ENCODE measurements around the gene RIC1. TPM values are rescaled to one million over a fixed set of nuclear protein-coding genes. Genes with fewer than 3 reads are reported as not detected.

The RIC1 gene
- total and polyA plus RNA-seq, 2 of the 8 experiments (the other 6 are each of a cell fraction or from before 2014, with no cell fraction given): 10.7 to 24.5 TPM

GRCh38 chr9:5698004-5698403 lies 69.1 kb downstream of the RIC1 start:
- Histone ChIP-seq H3K27ac (ENCODE audit: low read depth, low read length) (no peak overlapping the region), H2BK120ac (replicated peaks; ENCODE audit: low read depth, low read length) (no peak overlapping the region), H2AK5ac (ENCODE audit: low read depth, low read length) (no peak overlapping the region), H2AFZ (ENCODE audit: low read length) (no peak overlapping the region), H3K18ac (ENCODE audit: extremely low read depth, low read length) (no peak overlapping the region), H2BK15ac (ENCODE audit: low read length) (no peak overlapping the region), H3K9me3 (ENCODE audit: insufficient read depth in 2 of 2, low read depth in 1 of 2, low read length in 1 of 2) (no peaks in the 10 kb centered on the region), H3K56ac (replicated peaks; ENCODE audit: insufficient read length, low read depth, low read length) (no peak overlapping the region), H3K9ac (replicated peaks in 1 of 4; ENCODE audit: extremely low read depth in 1 of 4, low read depth in 3 of 4, low read length in 3 of 4) (no peak overlapping the region), H3K23ac (ENCODE audit: insufficient read length) (no peak overlapping the region), H3K14ac (ENCODE audit: insufficient read length) (no peak overlapping the region), H3K79me2 (ENCODE audit: control insufficient read depth in 1 of 2, insufficient read depth in 2 of 2, low read length in 2 of 2) (no peaks in the 10 kb centered on the region; a peak in 1 of 4 replicates), H3K4ac (replicated peaks; ENCODE audit: insufficient read length, low read depth, low read length) (no peak overlapping the region), H3K79me1 (ENCODE audit: low read depth, low read length) (no peaks in the 10 kb centered on the region; the same call in 1 of the 2 replicates), H4K5ac (ENCODE audit: insufficient read length, low read depth, low read length) (no peak overlapping the region), H2BK20ac (ENCODE audit: low read length) (no peak overlapping the region), H4K91ac (replicated peaks; ENCODE audit: insufficient read length, low read length) (no peak overlapping the region), H4K20me1 (replicated peaks in 1 of 2; ENCODE audit: control insufficient read depth in 1 of 2, insufficient read depth in 2 of 2, low read length in 2 of 2) (peaks cover 0 to 1% of the 10 kb centered on the region in 2 experiments), H2BK12ac (ENCODE audit: low read depth, low read length) (no peak overlapping the region), H3K27me3 (replicated peaks in 1 of 4; ENCODE audit: control insufficient read depth in 3 of 4, extremely low read depth in 1 of 4, insufficient read depth in 3 of 4, low read length in 3 of 4) (no peaks in the 10 kb centered on the region), H3K4me1 (replicated peaks in 1 of 4; ENCODE audit: control insufficient read depth in 3 of 4, insufficient read depth in 4 of 4, low read length in 3 of 4) (no peaks in the 10 kb centered on the region), H3K4me3 (ENCODE audit: extremely low read depth in 1 of 4, insufficient read depth in 2 of 4, low read depth in 3 of 4, low read length in 4 of 4) (no peak overlapping the region), H3K23me2 (ENCODE audit: low read depth, low read length) (no peaks in the 10 kb centered on the region), H4K8ac (ENCODE audit: extremely low read depth, insufficient read depth, low read length) (no peak overlapping the region), H3K36me3 (ENCODE audit: control insufficient read depth in 2 of 4, insufficient read depth in 4 of 4, low read length in 3 of 4) (no peaks in the 10 kb centered on the region), H3K4me2 (ENCODE audit: insufficient read depth in 1 of 2, low read depth in 2 of 2, low read length in 2 of 2) (no peak overlapping the region), H2BK5ac (ENCODE audit: low read depth, low read length) (no peak overlapping the region)
- TF ChIP-seq CBX5 (IDR thresholded peaks at IDR 0.05; ENCODE audit: low read depth, low read length): no peak
- no peak for TF ChIP-seq SP4 (IDR thresholded peaks at IDR 0.05; ENCODE audit: low read length)
- no peak for TF ChIP-seq BCL11A (IDR thresholded peaks at IDR 0.05; ENCODE audit: low read depth in 2 of 2, low read length in 2 of 2)
- no peak for TF ChIP-seq RAD21 (IDR thresholded peaks at IDR 0.05 in 1 of 2, conservative IDR thresholded peaks at IDR 0.05 in 1 of 2; ENCODE audit: low read depth in 2 of 2, low read length in 2 of 2)
- no peak for TF ChIP-seq SAP30 (IDR thresholded peaks at IDR 0.05; ENCODE audit: insufficient read depth, insufficient replicate concordance, low read length)
- no peak for TF ChIP-seq RNF2 (IDR thresholded peaks at IDR 0.05; ENCODE audit: borderline replicate concordance, low read depth, low read length, missing control alignments, poor library complexity, severe bottlenecking)
- no peak for TF ChIP-seq TCF12 (IDR thresholded peaks at IDR 0.05; ENCODE audit: low read depth, low read length)
- TF ChIP-seq JUN (IDR thresholded peaks at IDR 0.05; ENCODE audit: low read depth, low read length): no peak
- CTCF ChIA-PET (ENCODE audit: partially characterized antibody): no interaction called here
- 92% methylated on average over 1 of the region's 1 CpG; no CpG with 5 or more reads in 1 of the 2 experiments for WGBS, 2 experiments (ENCODE audit: extremely low coverage in 1 of 2, insufficient coverage in 1 of 2, insufficient read length in 1 of 2, insufficient replicate concordance in 2 of 2, low coverage in 1 of 2, low lambda C conversion rate in 2 of 2, missing lambda C conversion rate in 1 of 2)
- FAIRE-seq (no peak), DNase-seq (ENCODE audit: low read depth in 1 of 2, low spot score in 2 of 2) (no peak)
- POLR2A ChIA-PET (ENCODE audit: partially characterized antibody): no interaction called here
